ENCODE results near the gene POLR1A. TPM values are rescaled to one million over a fixed set of nuclear protein-coding genes. Genes with fewer than 3 reads are reported as not detected.

The POLR1A gene
- polyA plus RNA-seq, 1 donor, result 14.6 TPM

GRCh38 chr2:85981579-85982247, 124.0 kb downstream of the POLR1A start:
- DNase-seq (ENCODE audit: low read depth), result no peak

- DNase-seq (ENCODE audit: low read depth), result no peak
Measured at GRCh38 chr2:85978883-85979780, 126.6 kb downstream of the POLR1A start.

GRCh38 chr2:85976106-85976920, 129.4 kb downstream of the POLR1A start:
- DNase-seq (ENCODE audit: low read depth), result no peak

DNA sequence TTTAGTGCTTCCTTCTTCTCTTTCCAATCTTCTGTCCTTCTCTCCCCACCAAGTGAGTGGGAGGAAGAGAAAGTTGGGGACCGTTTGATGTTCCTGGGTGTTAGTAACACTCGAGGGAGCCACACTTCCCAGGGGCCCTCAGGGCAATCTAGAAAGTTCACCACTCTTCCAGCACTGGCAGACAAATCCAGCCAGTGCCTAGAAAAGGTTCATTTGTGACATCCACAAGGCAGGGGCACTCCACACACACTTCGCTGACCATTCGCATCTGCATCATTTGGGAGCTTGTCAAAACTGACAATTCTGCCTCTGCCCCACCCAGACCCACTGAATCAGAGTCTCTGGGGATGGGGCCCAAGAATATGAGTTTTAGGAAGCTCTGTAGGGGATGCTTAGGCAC, 130.1 kb downstream of the POLR1A start:
- DNase-seq (ENCODE audit: low read depth), result no peak

DNA sequence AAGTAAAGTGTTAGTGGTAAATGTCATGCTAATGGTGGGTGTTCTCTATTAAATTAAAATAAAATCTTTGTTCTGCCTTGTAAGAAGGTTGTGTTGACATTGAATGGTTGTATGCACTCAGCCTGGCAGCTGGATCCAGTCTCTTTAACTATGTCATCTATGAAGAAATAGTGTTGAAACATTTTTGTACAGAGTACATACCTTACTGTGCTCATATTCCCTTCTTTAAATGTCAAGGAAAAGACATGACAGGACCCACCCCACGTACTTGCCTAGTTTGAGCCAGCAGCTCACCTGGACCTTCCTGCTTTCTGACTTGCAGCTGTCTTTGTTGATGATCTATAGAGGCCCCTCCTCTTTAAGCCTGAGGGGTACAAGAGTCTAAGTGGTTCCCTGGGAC, 131.3 kb downstream of the POLR1A start:
- DNase-seq (ENCODE audit: low read depth), result no peak

GRCh38 chr2:85972355-85972754, 133.3 kb downstream of the POLR1A start:
- DNase-seq (ENCODE audit: low read depth), result no peak

DNA sequence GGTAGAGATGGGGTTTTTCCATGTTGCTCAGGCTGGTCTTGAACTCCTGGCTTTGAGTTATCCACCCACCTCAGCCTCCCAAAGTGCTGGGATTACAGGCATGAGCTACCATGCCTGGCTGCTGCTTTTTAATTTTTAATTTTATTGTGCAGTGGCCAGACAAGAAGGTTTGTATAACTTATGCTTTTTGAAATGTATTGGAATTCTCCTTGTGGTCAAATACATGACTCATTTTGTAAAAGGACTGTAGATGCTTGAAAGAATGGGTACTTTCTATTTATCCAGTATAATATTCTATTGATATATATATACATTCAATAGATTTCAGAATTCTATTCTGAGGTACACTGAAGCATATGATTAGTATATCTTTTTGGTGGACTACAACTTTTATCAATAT, 134.3 kb downstream of the POLR1A start:
- DNase-seq (ENCODE audit: low read depth), result no peak

Other genes starting within 250 kb of the POLR1A start
- gene ST3GAL5, start 216.9 kb downstream of the POLR1A start, polyA plus RNA-seq (ENCODE audit: insufficient read length), result 32.8 TPM
- 72.3 TPM for gene PTCD3, start 349 bp upstream of the POLR1A start, polyA plus RNA-seq (ENCODE audit: insufficient read length)
- gene IMMT, start 89.6 kb upstream of the POLR1A start, polyA plus RNA-seq (ENCODE audit: insufficient read length), result 77.6 TPM
- gene MRPL35, start 93.6 kb upstream of the POLR1A start, polyA plus RNA-seq (ENCODE audit: insufficient read length), result 34.6 TPM
- gene REEP1, start 231.7 kb upstream of the POLR1A start, polyA plus RNA-seq (ENCODE audit: insufficient read length), result 76.7 TPM

All from forelimb muscle (tissue), 1 donor.